CD4-positive, alpha-beta T cell treated with Interleukin-17A for 4 hours (primary cell): ENCODE results near the gene CCN2.
"Not testable (repeated sequence)": the region's sequence is repeated elsewhere in the genome, so short reads cannot be mapped to it uniquely, and the experiment has no call there.

Source experiments
- DNase-seq: peaks from one replicate; pipeline ENCODE4 v3.0.0-alpha.2; 2020; ENCODE audit warnings: mixed read lengths

CCN2 gene

GRCh38 chr6:131937703-131938631, 13.2 kb downstream of the CCN2 start:
- no peak for DNase-seq

GRCh38 chr6:131937226-131937625, 13.9 kb downstream of the CCN2 start:
- DNase-seq: no peak

GRCh38 chr6:131936156-131936555, 15.0 kb downstream of the CCN2 start:
- no peak for DNase-seq

GRCh38 chr6:131931063-131931750, 20.0 kb downstream of the CCN2 start:
- DNase-seq: no peak

GRCh38 chr6:131929976-131930375, 21.2 kb downstream of the CCN2 start:
- no peak for DNase-seq

- DNase-seq: no peak
Observed at GRCh38 chr6:131929264-131929663, 21.9 kb downstream of the CCN2 start.

GRCh38 chr6:131924881-131925474, 26.2 kb downstream of the CCN2 start:
- no peak for DNase-seq

- no peak for DNase-seq
Observed at GRCh38 chr6:131923356-131923755, 27.8 kb downstream of the CCN2 start.

- DNase-seq: no peak
Observed at GRCh38 chr6:131920656-131921055, 30.5 kb downstream of the CCN2 start.

GRCh38 chr6:131918650-131919355, 32.4 kb downstream of the CCN2 start:
- DNase-seq: no peak

- no peak for DNase-seq
Observed at GRCh38 chr6:131917763-131918649, 33.2 kb downstream of the CCN2 start.

GRCh38 chr6:131917318-131917717, 33.9 kb downstream of the CCN2 start:
- DNase-seq: no peak

- DNase-seq: no peak
Observed at GRCh38 chr6:131916847-131917246, 34.3 kb downstream of the CCN2 start.

- not testable (repeated sequence) for DNase-seq
Observed at GRCh38 chr6:131916091-131916796, 34.9 kb downstream of the CCN2 start.

GRCh38 chr6:131914967-131915751, 36.0 kb downstream of the CCN2 start:
- DNase-seq: peak; percentile 55

GRCh38 chr6:131914234-131914633, 36.9 kb downstream of the CCN2 start:
- DNase-seq: no peak

- DNase-seq: no peak
Observed at GRCh38 chr6:131911951-131912350, 39.2 kb downstream of the CCN2 start.

GRCh38 chr6:131910956-131911355, 40.2 kb downstream of the CCN2 start:
- DNase-seq: no peak

GRCh38 chr6:131910219-131910589, 41.0 kb downstream of the CCN2 start:
- no peak for DNase-seq

- DNase-seq: peak; percentile 73
Observed at GRCh38 chr6:131909408-131910218, 41.6 kb downstream of the CCN2 start.
